ENCODE measurements around the gene PSTPIP2. TPM values are rescaled to one million over a fixed set of nuclear protein-coding genes. Genes with fewer than 3 reads are reported as not detected.

PSTPIP2 gene
- total and polyA plus RNA-seq, 4 donors: 7.5 to 49.1 (median 12.8) TPM

GRCh38 chr18:46040033-46040746, 31.9 kb downstream of the PSTPIP2 start:
- TF ChIP-seq CTCF (IDR thresholded peaks at IDR 0.05; ENCODE audit: control extremely low read depth, extremely low read depth): no peak
- DNase-seq (no peak), ATAC-seq (ENCODE audit: insufficient read depth, low FRiP score) (no peak)
- Histone ChIP-seq H3K36me3 (ENCODE audit: control insufficient read depth in 4 of 4, insufficient read depth in 4 of 4, low read length in 4 of 4) (no peaks in the 10 kb centered on the region), H3K27me3 (ENCODE audit: control insufficient read depth in 3 of 3, insufficient read depth in 3 of 3, low read length in 2 of 3) (no peaks in the 10 kb centered on the region), H3K9ac (ENCODE audit: insufficient read depth in 1 of 2, low read length in 2 of 2) (no peak overlapping the region), H3K4me3 (no peak overlapping the region), H3K4me1 (ENCODE audit: control insufficient read depth in 5 of 5, insufficient read depth in 5 of 5, low read length in 5 of 5) (peaks cover 0 to 7% (median 0%) of the 10 kb centered on the region in 5 donors), H3K27ac (ENCODE audit: low read depth in 1 of 2, low read length in 1 of 2) (no peak overlapping the region), H3K9me3 (ENCODE audit: control insufficient read depth in 4 of 4, insufficient read depth in 3 of 4, low read length in 3 of 4) (peaks cover 0 to 3% (median 0%) of the 10 kb centered on the region in 4 donors)
- WGBS, 2 donors: 82 to 93% methylated on average over 5 of the region's 5 CpGs

GRCh38 chr18:46037512-46038305, 34.4 kb downstream of the PSTPIP2 start:
- H3K27me3 ChIP-seq (ENCODE audit: control insufficient read depth in 3 of 3, insufficient read depth in 3 of 3, low read length in 2 of 3): no peaks in the 10 kb centered on the region
- DNase-seq (peak in 1 of 3 donors; percentile 12), ATAC-seq (ENCODE audit: insufficient read depth, low FRiP score) (no peak)
- H3K36me3 ChIP-seq (ENCODE audit: control insufficient read depth in 4 of 4, insufficient read depth in 4 of 4, low read length in 4 of 4): no peaks in the 10 kb centered on the region
- no peak overlapping the region for H3K9ac ChIP-seq (ENCODE audit: insufficient read depth in 1 of 2, low read length in 2 of 2)
- H3K4me1 ChIP-seq (ENCODE audit: control insufficient read depth in 5 of 5, insufficient read depth in 5 of 5, low read length in 5 of 5): peaks cover 0 to 7% (median 0%) of the 10 kb centered on the region in 5 donors
- H3K4me3 ChIP-seq: no peak overlapping the region
- 65 to 66% methylated on average over 9 of the region's 9 CpGs for WGBS, 2 donors
- no peak overlapping the region for H3K27ac ChIP-seq (ENCODE audit: low read depth in 1 of 2, low read length in 1 of 2)
- TF ChIP-seq CTCF (IDR thresholded peaks at IDR 0.05; ENCODE audit: control extremely low read depth, extremely low read depth): no peak
- H3K9me3 ChIP-seq (ENCODE audit: control insufficient read depth in 4 of 4, insufficient read depth in 3 of 4, low read length in 3 of 4): peaks cover 0 to 3% (median 0%) of the 10 kb centered on the region in 4 donors

- H3K9ac ChIP-seq (ENCODE audit: insufficient read depth in 1 of 2, low read length in 2 of 2): no peak overlapping the region
- no peak for TF ChIP-seq CTCF (IDR thresholded peaks at IDR 0.05; ENCODE audit: control extremely low read depth, extremely low read depth)
- H3K4me1 ChIP-seq (ENCODE audit: control insufficient read depth in 5 of 5, insufficient read depth in 5 of 5, low read length in 5 of 5): peaks cover 0 to 7% (median 0%) of the 10 kb centered on the region in 5 donors
- DNase-seq (peak in 1 of 3 donors; percentile 15), ATAC-seq (ENCODE audit: insufficient read depth, low FRiP score) (no peak)
- no peaks in the 10 kb centered on the region for H3K36me3 ChIP-seq (ENCODE audit: control insufficient read depth in 4 of 4, insufficient read depth in 4 of 4, low read length in 4 of 4)
- peaks cover 0 to 3% (median 0%) of the 10 kb centered on the region in 4 donors for H3K9me3 ChIP-seq (ENCODE audit: control insufficient read depth in 4 of 4, insufficient read depth in 3 of 4, low read length in 3 of 4)
- H3K4me3 ChIP-seq: no peak overlapping the region
- H3K27ac ChIP-seq (ENCODE audit: low read depth in 1 of 2, low read length in 1 of 2): no peak overlapping the region
- WGBS, 2 donors: 97 to 98% methylated on average over 2 of the region's 2 CpGs
- H3K27me3 ChIP-seq (ENCODE audit: control insufficient read depth in 3 of 3, insufficient read depth in 3 of 3, low read length in 2 of 3): no peaks in the 10 kb centered on the region
Observed at GRCh38 chr18:46035696-46036680, 36.1 kb downstream of the PSTPIP2 start.
